Neural progenitor cell (in vitro differentiated cells): ENCODE data around the gene LACTBL1.

Experiments
- CTCF ChIP-seq: fragments of 200-600 bp; sonication (generic); IDR thresholded peaks from 2 replicates; pipeline ENCODE4 v1.5.1; 2017; ENCODE audit warnings: antibody characterized with exemption, mild to moderate bottlenecking
- EZH2 ChIP-seq: fragments of 200-600 bp; sonication (generic); IDR thresholded peaks from 2 replicates; pipeline ENCODE4 v1.6.1; 2017; ENCODE audit warnings: antibody characterized with exemption, mild to moderate bottlenecking, moderate library complexity

GRCh38 chr1:22983944-22984343 is 11.3 kb upstream of the LACTBL1 start:
- TF ChIP-seq CTCF = no peak
- TF ChIP-seq EZH2 = no peak
